ES-I3 (cell line): ENCODE results near the gene ATG13.

Experiments used
- H3K36me3 ChIP-seq: 2 replicates; pipeline ENCODE4 v1.6.1; 2013; ENCODE audit warnings: mild to moderate bottlenecking, low read length, control low read depth, moderate library complexity; ENCODE audit not compliant: insufficient read depth
- H3K4me1 ChIP-seq: 2 replicates; pipeline ENCODE4 v1.6.1; 2013; ENCODE audit warnings: mild to moderate bottlenecking, control low read depth, low read length; ENCODE audit not compliant: insufficient read depth
- H3K9ac ChIP-seq: 2 replicates; pipeline ENCODE4 v1.6.1; 2013; ENCODE audit warnings: low read depth, mild to moderate bottlenecking, low read length, moderate library complexity
- H3K9me3 ChIP-seq: 2 replicates; pipeline ENCODE4 v1.6.1; 2013; ENCODE audit warnings: mild to moderate bottlenecking, low read length, moderate library complexity; ENCODE audit not compliant: control insufficient read depth, insufficient read depth

ATG13 gene

DNA sequence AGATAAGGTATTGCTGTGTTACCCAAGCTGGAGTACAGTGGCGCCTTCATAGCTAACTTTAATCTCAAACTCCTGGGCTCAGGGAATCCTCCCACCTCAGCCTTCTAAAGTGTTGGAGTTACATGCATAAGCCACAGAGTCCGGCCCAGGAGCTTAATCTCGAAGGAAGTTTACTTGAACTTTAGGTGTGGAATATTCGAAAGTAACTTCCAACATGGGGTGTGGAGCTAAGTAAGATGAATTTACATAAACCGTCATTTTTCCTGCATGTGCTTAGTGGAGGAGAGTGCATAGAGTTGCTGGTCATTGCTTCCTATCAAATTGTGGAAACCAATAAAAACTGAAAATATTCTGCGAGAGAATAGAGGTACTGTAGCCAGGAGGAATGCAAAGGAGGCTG is 1.5 kb downstream of the ATG13 start:
- H3K9ac ChIP-seq, result no peak overlapping the region
- no peaks in the 10 kb centered on the region for H3K9me3 ChIP-seq
- H3K4me1 ChIP-seq, result peaks cover 4% of the 10 kb centered on the region; the same call in 1 of the 2 replicates
- H3K36me3 ChIP-seq, result peaks cover 4% of the 10 kb centered on the region; the same call in 1 of the 2 replicates

DNA sequence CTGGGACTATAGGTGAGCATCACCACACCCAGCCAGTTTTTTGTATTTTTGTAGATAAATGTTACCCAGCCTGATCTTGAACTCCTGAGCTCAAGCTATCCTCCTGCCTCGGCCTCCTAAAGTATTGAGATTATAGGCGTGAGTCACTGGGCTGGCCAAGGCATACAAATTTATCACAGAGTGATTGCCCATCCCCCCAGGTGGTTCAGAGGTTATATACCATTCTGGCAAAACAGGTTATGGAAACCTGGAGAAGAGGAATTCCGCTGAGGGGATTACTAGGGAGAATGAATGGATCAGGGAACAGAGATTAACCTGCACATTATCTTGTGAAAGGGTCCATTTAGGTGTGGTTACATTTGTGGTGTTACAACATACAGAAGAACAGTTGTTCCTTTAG is 8.1 kb downstream of the ATG13 start:
- peaks cover 13% of the 10 kb centered on the region for H3K36me3 ChIP-seq
- H3K9me3 ChIP-seq, result no peaks in the 10 kb centered on the region
- H3K9ac ChIP-seq, result no peak overlapping the region
- no peaks in the 10 kb centered on the region for H3K4me1 ChIP-seq

DNA sequence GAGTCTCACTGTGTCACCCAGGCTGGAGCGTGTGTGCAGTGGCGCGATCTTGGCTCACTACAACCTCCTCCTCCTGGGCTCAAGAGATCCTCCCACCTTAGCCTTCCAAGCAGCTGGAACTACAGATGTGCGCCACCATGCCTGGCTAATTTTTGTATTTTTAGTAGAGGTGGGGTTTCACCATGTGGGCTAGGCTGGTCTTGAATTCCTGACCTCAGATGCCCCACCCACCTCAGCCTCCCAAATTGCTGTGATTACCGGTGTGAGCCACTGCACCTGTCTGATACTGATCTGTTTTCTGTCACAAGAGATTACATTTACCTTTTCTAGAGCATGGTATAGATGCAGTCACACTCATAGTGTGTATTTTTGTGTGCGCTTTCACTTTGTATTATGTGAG is 11.6 kb downstream of the ATG13 start:
- H3K9me3 ChIP-seq, result no peaks in the 10 kb centered on the region
- peaks cover 9% of the 10 kb centered on the region for H3K36me3 ChIP-seq
- no peak overlapping the region for H3K9ac ChIP-seq
- H3K4me1 ChIP-seq, result no peaks in the 10 kb centered on the region

DNA sequence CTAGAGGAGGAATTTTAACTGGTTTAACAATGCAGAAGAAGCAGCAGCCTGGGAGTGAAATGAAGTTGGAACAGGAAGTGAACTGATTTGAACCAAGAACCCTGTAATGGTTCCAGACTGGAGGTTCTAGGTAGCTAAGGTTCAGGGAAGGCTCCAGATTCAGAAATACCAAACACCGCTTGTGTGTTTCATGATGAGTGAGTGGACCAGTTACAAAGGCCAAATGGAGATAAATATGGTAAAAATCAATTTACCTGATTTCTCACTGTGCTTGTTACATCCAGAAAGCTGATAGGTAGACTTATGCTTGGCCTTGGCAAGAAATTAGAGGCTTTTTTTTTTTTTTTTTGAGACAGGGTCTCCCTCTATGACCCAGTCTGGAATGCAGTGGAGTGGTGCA is 12.9 kb downstream of the ATG13 start:
- Histone ChIP-seq H3K36me3 (peaks cover 9% of the 10 kb centered on the region), H3K4me1 (no peaks in the 10 kb centered on the region), H3K9ac (no peak overlapping the region), H3K9me3 (no peaks in the 10 kb centered on the region)

DNA sequence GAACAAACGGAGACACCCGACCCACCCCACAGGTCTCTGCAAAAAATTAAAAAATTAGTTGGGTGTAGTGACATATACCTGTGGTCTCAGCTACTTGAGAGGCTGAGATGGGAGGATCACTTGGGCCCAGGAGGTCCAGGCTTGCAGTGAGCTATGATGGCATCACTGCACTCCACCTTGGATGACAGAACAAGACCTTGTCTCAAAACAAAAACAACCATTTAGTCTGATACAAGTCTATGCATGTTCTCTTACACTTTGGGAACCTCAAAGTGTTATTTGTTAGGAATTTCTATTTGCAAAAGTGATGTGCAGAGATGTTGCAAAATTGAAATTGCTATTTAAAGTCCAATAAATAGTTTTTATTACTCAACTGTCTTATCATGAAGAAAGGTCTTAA is 14.3 kb downstream of the ATG13 start:
- H3K4me1 ChIP-seq, result no peaks in the 10 kb centered on the region
- H3K36me3 ChIP-seq, result peaks cover 4% of the 10 kb centered on the region
- H3K9ac ChIP-seq, result no peak overlapping the region
- H3K9me3 ChIP-seq, result no peaks in the 10 kb centered on the region

DNA sequence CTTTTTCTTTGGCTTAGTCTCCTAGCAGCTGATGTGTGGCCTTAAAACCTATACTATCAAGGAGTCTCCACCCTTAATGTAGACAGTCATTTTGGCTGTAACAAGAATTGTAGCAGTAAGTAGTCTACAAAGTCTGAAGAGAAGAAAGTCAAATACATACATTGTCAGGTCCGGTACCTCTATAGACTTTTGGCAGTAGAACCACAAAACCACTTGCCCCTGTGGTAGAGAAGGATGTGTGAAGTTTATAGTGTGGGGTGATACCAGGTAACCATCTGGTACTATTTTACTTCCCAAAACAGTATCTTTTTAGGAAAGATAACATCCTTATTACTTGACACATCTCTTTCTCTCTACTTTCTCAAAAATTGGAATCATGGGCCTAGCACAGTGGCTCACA is 15.1 kb downstream of the ATG13 start:
- Histone ChIP-seq H3K9ac (no peak overlapping the region), H3K9me3 (no peaks in the 10 kb centered on the region), H3K36me3 (peaks cover 4% of the 10 kb centered on the region)

DNA sequence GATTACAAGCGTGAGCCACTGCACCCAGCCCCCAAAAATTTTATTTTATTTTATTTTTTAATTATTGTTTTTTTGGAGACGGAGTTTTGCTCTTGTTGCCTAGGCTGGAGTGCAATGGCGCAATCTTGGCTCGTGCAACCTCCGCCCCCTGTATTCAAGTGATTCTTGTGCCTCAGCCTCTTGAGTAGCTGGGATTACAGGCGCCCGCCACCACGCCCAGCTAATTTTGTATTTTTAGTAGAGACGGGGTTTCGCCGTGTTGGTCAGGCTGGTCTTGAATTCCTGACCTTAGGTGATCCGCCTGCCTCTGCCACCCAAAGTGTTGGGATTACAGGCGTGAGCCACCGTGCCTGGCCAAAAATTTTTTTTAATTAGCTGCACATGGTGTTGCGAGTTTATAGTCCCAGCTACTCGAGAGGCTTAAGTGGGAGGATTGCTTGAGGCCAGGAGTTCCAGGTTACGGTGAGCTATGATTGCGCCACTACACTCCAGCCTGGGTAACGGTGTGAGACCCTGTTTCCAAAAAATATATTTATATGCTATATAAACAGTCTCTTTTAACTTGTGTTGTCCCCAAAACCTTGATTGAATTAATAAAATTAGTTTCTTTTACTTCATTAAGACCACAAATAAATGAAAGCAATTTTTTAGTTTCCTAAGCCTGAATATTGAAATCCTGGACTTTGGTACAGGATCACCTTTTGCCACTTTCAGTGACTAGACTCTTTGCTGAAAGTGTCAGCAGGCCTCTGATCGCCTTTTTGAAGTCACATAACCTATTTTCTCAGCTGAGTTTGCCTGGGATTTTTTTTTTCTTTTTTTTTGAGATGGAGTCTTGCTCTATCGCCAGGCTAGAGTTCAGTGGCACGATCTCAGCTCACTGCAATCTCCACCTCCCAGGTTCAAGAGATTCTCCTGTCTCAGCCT is 16.2 kb downstream of the ATG13 start:
- peaks cover 4% of the 10 kb centered on the region for H3K36me3 ChIP-seq

More for the DNA sequence above, 15.1 kb downstream of the ATG13 start:
- no peaks in the 10 kb centered on the region for H3K4me1 ChIP-seq

DNA sequence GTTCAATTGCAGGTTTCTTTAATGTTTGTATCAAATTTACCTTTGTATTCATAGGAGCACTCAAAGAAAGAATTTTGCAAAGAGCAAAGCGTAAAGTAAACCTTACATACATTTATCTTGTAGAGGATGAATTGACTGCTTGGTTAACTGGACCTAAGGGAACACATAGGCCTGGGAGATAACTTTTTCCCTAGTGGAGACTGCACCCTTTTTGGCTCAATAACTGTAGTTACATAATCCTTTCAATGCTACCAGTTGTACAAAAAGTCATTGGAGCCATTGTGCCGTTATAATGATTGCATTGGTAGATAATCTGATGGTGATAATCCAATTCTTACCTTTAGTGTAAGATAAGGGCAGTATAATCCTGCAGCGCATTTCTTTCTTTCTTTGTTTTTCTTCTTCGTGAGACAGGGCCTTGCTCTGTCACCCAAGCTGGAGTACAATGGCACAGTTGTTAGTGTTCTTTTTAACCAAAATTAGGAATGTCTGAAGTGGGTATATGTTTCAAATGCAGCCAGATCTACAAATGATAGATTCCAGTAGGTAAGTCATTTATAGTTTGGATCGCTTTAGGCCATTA is 18.3 kb downstream of the ATG13 start:
- Histone ChIP-seq H3K9me3 (no peaks in the 10 kb centered on the region), H3K4me1 (no peaks in the 10 kb centered on the region), H3K36me3 (no peaks in the 10 kb centered on the region; the same call in 1 of the 2 replicates), H3K9ac (no peak overlapping the region)

More for the DNA sequence above, 16.2 kb downstream of the ATG13 start:
- no peaks in the 10 kb centered on the region for H3K4me1 ChIP-seq
- H3K9ac ChIP-seq, result no peak overlapping the region
- no peaks in the 10 kb centered on the region for H3K9me3 ChIP-seq

DNA sequence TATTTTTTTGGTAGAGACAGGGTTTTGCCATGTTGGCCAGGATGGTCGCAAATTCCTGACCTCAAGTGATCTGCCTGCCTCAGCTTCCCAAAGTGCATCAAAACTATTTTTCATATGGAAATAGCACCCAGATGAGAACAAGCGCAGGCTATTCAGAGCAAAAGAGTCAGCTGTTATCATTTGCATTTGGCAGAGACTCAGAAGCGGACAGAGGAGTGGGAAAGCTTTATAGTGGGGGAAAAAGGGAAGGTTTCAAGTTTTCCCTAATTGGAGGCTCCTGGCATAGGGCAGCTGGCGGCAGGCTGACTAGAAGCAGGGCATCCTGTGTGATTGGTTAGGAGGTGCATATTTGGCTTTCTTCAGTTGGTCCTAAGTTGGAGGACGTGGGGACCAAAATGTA is 20.2 kb downstream of the ATG13 start:
- no peaks in the 10 kb centered on the region; the same call in 1 of the 2 replicates for H3K36me3 ChIP-seq
- H3K4me1 ChIP-seq, result no peaks in the 10 kb centered on the region
- H3K9ac ChIP-seq, result no peak overlapping the region
- no peaks in the 10 kb centered on the region for H3K9me3 ChIP-seq

DNA sequence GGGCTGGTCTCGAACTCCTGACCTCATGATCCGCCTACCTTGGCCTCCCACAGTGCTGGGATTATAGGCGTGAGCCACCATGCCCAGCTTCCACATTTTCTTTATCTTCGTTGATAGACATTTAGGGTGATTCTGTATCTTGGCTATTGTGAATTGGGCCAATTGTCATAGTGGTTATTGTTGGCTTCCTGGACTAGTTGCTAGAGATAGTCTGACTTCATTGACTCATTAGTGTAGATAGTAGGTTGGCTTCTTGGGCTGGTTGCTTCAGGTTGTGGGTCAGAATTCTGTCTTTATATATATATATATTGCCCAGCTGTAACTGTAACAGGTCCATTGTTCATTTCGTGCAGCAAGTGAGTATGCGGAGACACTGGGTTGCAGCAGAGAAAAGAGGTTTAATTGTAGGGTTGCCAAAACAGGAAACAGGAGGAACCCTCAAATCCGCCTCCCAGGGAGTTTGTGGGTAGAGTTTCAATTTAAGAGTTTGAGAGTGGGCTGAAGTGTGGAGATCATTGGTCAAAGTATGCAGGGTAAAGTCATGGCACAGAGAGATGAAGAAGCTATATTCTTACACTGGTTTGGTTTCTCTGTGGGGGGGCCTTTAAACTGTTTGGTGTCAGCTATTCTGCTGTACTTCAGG is 22.0 kb downstream of the ATG13 start:
- Histone ChIP-seq H3K4me1 (no peaks in the 10 kb centered on the region), H3K9me3 (no peaks in the 10 kb centered on the region), H3K36me3 (no peaks in the 10 kb centered on the region; the same call in 1 of the 2 replicates), H3K9ac (no peak overlapping the region)

DNA sequence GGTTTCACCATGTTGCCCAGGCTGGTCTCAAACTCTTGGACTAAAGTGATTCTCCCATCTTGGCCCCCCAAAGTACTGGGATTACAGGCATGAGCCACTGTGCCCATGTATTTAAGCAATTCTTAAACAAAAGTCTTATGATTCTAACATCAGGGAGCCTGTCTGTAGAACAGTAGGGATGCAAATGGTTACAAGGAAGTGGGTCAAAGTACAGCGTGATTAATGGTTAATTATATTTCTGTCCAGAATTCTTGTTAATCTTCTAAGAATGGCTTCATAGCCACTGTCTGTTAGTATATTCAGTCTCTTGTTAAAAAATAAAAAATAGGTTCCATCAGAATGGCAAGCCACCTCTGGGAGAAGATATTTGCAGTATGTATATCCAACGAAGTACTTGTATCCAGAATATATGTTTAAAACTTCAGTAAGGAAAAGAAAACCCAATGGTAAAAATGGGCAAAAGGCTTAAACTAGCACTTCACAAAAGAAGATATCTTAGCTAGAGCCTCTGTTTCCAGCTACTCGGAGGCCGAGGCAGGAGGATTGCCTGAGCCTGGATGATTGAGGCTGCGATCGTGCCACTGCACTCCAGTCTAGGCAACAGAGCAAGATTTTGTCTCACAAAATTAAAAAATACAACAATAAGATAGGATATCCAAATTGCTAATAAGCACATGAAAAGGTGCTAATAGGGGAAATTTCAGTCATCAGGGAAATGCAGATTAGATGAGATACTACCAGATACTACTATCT is 22.9 kb downstream of the ATG13 start:
- Histone ChIP-seq H3K9ac (no peak overlapping the region), H3K9me3 (no peaks in the 10 kb centered on the region), H3K4me1 (no peaks in the 10 kb centered on the region), H3K36me3 (peaks cover 4% of the 10 kb centered on the region; the same call in 1 of the 2 replicates)

DNA sequence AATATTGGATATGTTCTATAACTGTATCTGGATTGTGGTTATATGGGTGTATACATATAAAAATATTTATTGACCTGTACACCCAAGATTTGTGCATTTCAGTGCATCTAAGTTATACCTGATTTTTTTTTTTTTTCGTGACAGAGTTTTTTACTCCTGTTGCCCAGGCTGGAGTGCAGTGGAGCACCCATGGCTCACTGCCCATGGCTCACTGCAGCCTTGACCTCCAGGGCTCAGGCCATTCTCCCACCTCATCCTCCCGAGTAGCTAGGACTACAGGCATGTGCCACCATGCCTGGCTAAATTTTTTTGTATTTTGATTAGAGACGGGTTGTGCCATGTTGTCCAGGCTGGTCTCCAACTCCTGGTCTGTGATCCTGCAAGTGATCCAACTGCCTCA is 24.3 kb downstream of the ATG13 start:
- Histone ChIP-seq H3K36me3 (peaks cover 4% of the 10 kb centered on the region), H3K4me1 (no peaks in the 10 kb centered on the region), H3K9me3 (no peaks in the 10 kb centered on the region), H3K9ac (no peak overlapping the region)

DNA sequence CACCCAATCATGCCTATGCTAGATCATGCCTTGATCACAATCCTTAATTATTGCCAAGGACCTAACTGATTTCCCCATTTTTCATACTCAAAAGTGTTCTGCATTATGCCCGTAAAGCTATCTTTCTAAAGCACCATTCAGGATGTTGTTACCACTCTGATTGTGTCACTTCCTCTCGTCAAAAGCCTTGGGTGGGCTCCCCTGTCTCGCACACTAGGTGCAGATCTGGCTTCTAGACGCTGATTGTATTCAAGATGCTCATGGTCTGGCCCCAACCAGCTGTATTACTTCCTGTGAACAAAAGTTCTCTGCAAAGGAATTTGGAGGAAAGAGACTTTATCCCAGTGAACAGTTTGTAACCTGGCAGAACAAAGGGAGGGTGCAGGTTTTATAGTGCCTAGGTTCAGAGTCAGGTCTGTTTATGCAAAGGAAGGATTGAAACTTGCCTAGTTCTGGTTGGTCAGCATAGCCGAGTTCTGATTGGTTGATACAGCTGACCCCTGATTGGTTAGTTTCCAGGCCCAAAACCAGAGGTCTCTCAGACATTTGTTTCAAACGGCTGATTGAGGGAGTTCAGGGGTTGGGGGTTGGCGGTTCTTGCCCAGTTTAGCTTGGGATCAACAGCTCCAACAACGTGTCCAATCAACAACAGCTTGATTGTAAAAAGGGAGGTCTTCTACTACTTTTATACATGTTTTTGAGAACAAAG is 25.4 kb downstream of the ATG13 start:
- H3K9ac ChIP-seq, result no peak overlapping the region
- H3K36me3 ChIP-seq, result peaks cover 4% of the 10 kb centered on the region
- H3K4me1 ChIP-seq, result no peaks in the 10 kb centered on the region
- no peaks in the 10 kb centered on the region for H3K9me3 ChIP-seq

DNA sequence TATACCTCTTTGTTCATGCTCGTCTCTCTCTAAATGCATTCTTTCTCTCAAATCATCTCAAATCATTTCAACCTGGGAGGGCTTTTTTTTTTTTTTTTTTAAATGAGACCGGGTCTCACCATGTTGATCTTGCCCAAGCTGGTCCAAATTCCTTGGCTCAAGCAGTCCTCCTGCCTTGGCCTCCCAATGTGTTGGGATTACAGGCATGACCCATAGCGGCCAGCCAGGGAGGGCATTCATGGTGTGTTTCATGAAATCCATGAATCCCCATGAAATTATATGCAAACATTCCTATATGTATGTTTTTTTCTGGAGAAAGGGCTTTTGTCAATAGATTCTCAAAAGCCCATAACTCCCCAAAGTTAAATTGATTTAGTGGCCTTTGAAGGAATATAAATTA is 26.2 kb downstream of the ATG13 start:
- Histone ChIP-seq H3K9ac (no peak overlapping the region), H3K36me3 (peaks cover 4% of the 10 kb centered on the region), H3K9me3 (no peaks in the 10 kb centered on the region), H3K4me1 (no peaks in the 10 kb centered on the region)
